Endodermal cell (in vitro differentiated cells): ENCODE measurements around the gene TAOK2. TPM values are rescaled to one million over a fixed set of nuclear protein-coding genes. Genes with fewer than 3 reads are reported as not detected.
A peak's percentile ranks its signal among the peaks of the same experiment; 100 is the strongest.

ENCODE experiments used
- DNase-seq: peaks from one replicate; pipeline ENCODE4 v3.0.0-alpha.2; 2017
- H3K27ac ChIP-seq: 2 replicates; pipeline ENCODE4 v1.5.1; 2013; ENCODE audit warnings: mild to moderate bottlenecking, low read depth, low read length, moderate library complexity
- H3K27me3 ChIP-seq: 2 replicates; pipeline ENCODE4 v1.6.1; 2013; ENCODE audit warnings: mild to moderate bottlenecking, low read length, moderate library complexity; ENCODE audit not compliant: insufficient read depth, control insufficient read depth, poor library complexity, severe bottlenecking
- H3K36me3 ChIP-seq: 2 replicates; pipeline ENCODE4 v1.7.0; 2013; ENCODE audit warnings: mild to moderate bottlenecking, low read length, moderate library complexity; ENCODE audit not compliant: control insufficient read depth, insufficient read depth
- H3K4me1 ChIP-seq: one replicate; pipeline ENCODE4 v1.7.0; 2013; ENCODE audit warnings: low read length; ENCODE audit not compliant: control insufficient read depth, insufficient read depth
- H3K4me3 ChIP-seq: 2 replicates; pipeline ENCODE4 v1.5.1; 2013; ENCODE audit warnings: mild to moderate bottlenecking, low read length, moderate library complexity
- H3K9ac ChIP-seq: 2 replicates; pipeline ENCODE4 v1.6.1; 2013; ENCODE audit warnings: mild to moderate bottlenecking, low read length, moderate library complexity; ENCODE audit not compliant: poor library complexity, severe bottlenecking; ENCODE audit errors: extremely low read depth
- H3K9me3 ChIP-seq: 2 replicates; pipeline ENCODE4 v1.6.1; 2013; ENCODE audit warnings: mild to moderate bottlenecking, low read length, moderate library complexity; ENCODE audit not compliant: control insufficient read depth
- H3K27ac Mint-ChIP-seq: 2 replicates; pipeline ENCODE4 v1.8.0; 2020; ENCODE audit warnings: mixed read lengths
- H3K27me3 Mint-ChIP-seq: 2 replicates; pipeline ENCODE4 v1.8.0; 2021; ENCODE audit warnings: mild to moderate bottlenecking, mixed read lengths; ENCODE audit not compliant: insufficient read depth
- H3K36me3 Mint-ChIP-seq: 2 replicates; pipeline ENCODE4 v1.8.0; 2020; ENCODE audit warnings: low read depth, mixed read lengths
- H3K4me1 Mint-ChIP-seq: 2 replicates; pipeline ENCODE4 v1.8.0; 2020; ENCODE audit warnings: mixed read lengths
- H3K4me3 Mint-ChIP-seq: 2 replicates; pipeline ENCODE4 v1.8.0; 2020; ENCODE audit warnings: mild to moderate bottlenecking, moderate library complexity, mixed read lengths
- H3K9me3 Mint-ChIP-seq: 2 replicates; pipeline ENCODE4 v1.8.0; 2020; ENCODE audit warnings: mild to moderate bottlenecking, mixed read lengths
- CTCF ChIP-seq: fragments of 200-600 bp; sonication (generic); conservative IDR thresholded peaks from 2 replicates; pipeline ENCODE4 v1.5.0; 2021; ENCODE audit warnings: antibody characterized with exemption, mild to moderate bottlenecking
- WGBS, 2 experiments: methylation state at CpG; one replicate each; pipeline versions ENCODE4 v1.1.5 to v1.1.7; 2013; ENCODE audit warnings: missing lambda C conversion rate in 2 of 2, mixed read lengths in 1 of 2; ENCODE audit not compliant: insufficient coverage in 1 of 2, insufficient read length in 1 of 2; 5-methylcytosine and 5-hydroxymethylcytosine counted together
- total RNA-seq, 2 donors: library from RNA; stranded (reverse); fragmentation: NEBNext Ultra II Directional in 1 of 2; extraction: Animal tissue kit (Norgen Biotek cat#: 25700) in 1 of 2; gene quantifications; 2 replicates in 1 of 2; 3 replicates in 1 of 2; pipeline ENCODE4 v1.2.1, GENCODE V29; 2021

TAOK2 gene
- total RNA-seq, 2 donors from 2014 or later: 44.6 to 50.2 TPM

GRCh38 chr16:29972992-29973383 is 680 bp upstream of the TAOK2 start:
- H3K36me3 Mint-ChIP-seq: peaks cover 42% of the 10 kb centered on the region
- peaks cover 14% of the 10 kb centered on the region for H3K9me3 ChIP-seq
- peaks cover 13% of the 10 kb centered on the region for H3K9me3 Mint-ChIP-seq
- peaks cover 4% of the 10 kb centered on the region for H3K27me3 Mint-ChIP-seq
- H3K27ac Mint-ChIP-seq: peak overlapping the region; percentile 44
- H3K4me3 Mint-ChIP-seq: peak overlapping the region; percentile 90
- no peak for TF ChIP-seq CTCF
- H3K4me1 Mint-ChIP-seq: peaks cover 21% of the 10 kb centered on the region
- no peak overlapping the region for H3K27ac ChIP-seq
- no peak overlapping the region for H3K9ac ChIP-seq
- peaks cover 9% of the 10 kb centered on the region for H3K4me1 ChIP-seq
- H3K4me3 ChIP-seq: no peak overlapping the region
- H3K27me3 ChIP-seq: no peaks in the 10 kb centered on the region
- DNase-seq: no peak
- H3K36me3 ChIP-seq: peaks cover 45% of the 10 kb centered on the region
- 79 to 85% methylated on average over 6 of the region's 6 CpGs for WGBS, 2 experiments

DNA sequence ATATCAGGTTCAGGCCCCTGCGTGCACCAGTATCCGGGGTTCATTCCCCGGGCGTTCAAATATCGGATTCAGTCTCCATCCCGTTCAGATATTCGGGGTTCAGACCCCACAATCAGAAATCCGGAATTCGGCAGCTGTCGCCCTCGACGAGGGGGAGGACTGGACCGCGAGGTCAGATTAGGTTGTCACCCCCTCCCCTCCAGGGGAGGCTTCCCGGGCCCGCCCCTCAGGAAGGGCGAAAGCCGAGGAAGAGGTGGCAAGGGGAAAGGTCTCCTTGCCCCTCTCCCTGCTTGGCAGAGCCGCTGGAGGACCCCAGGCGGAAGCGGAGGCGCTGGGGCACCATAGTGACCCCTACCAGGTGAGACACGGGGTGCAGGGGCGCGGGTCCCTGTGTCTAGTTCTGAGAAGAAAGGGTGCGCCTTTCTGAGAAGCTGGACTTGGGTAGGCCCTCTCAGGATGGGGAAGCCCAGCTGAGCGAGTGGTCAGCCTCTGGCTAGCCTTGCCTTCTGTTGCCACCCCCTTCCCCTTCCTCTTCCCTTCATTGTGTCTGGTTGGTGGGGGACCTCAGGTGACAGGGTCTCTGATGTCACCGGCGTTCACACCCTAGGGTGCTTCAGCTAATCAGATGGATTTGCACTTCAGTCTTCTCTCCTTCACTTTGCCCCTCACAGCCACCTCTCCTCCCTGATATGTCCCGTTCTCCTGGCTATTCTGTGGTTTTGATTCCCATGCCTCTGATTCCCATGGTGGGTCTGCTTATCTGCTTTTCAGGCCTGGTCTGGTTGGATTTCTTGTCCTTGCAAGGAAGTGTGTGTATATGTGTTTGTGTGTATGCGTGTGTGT is 844 bp downstream of the TAOK2 start:
- H3K9ac ChIP-seq: peak overlapping the region; percentile 87
- H3K4me1 ChIP-seq: peaks cover 9% of the 10 kb centered on the region
- peak overlapping the region; percentile 96 for H3K4me3 ChIP-seq
- Mint-ChIP-seq H3K27me3 (peaks cover 4% of the 10 kb centered on the region), H3K27ac (peak overlapping the region; percentile 87), H3K9me3 (peaks cover 11% of the 10 kb centered on the region), H3K36me3 (peaks cover 46% of the 10 kb centered on the region), H3K4me1 (peaks cover 21% of the 10 kb centered on the region), H3K4me3 (peak overlapping the region; percentile 90)
- H3K27me3 ChIP-seq: no peaks in the 10 kb centered on the region
- WGBS, 2 experiments: 4 to 10% methylated on average over 12 to 30 of the region's 31 CpGs
- no peak for TF ChIP-seq CTCF
- peaks cover 14% of the 10 kb centered on the region for H3K9me3 ChIP-seq
- DNase-seq: peak; percentile 64
- H3K36me3 ChIP-seq: peaks cover 50% of the 10 kb centered on the region
- no peak overlapping the region for H3K27ac ChIP-seq

DNA sequence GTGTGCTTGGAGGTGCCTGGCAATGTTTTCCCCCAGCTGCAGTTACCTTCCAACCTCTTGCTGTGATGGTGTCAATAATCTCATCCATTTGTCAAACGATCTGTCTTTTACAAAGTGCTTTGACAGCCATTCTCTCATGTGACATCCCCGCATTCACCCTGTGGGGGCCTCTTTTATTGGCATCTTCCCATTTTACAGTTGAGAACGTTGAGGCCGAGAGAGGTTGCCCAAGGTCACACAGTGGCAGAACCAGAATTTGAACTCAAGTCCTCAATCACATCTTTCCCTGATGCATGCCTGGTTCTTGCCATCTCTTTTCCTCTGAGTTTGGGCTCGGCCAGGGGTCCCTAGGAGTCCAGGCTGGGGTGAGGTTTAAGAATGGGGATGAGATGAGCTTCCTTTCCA is 1.5 kb downstream of the TAOK2 start:
- no peaks in the 10 kb centered on the region for H3K27me3 ChIP-seq
- H3K36me3 ChIP-seq: peaks cover 50% of the 10 kb centered on the region
- H3K27ac Mint-ChIP-seq: peak overlapping the region; percentile 15
- H3K9me3 Mint-ChIP-seq: peaks cover 8% of the 10 kb centered on the region
- no peak overlapping the region for H3K27ac ChIP-seq
- H3K4me3 ChIP-seq: peak overlapping the region; percentile 96
- H3K4me3 Mint-ChIP-seq: peak overlapping the region; percentile 90
- H3K4me1 ChIP-seq: peaks cover 9% of the 10 kb centered on the region
- WGBS, 2 experiments: 81 to 88% methylated on average over 4 to 5 of the region's 5 CpGs
- TF ChIP-seq CTCF: no peak
- peaks cover 47% of the 10 kb centered on the region for H3K36me3 Mint-ChIP-seq
- peaks cover 21% of the 10 kb centered on the region for H3K4me1 Mint-ChIP-seq
- no peak overlapping the region for H3K9ac ChIP-seq
- peaks cover 4% of the 10 kb centered on the region for H3K27me3 Mint-ChIP-seq
- H3K9me3 ChIP-seq: peaks cover 14% of the 10 kb centered on the region
- no peak for DNase-seq
